ENCODE measurements around the gene KNOP1.

The KNOP1 gene

DNA sequence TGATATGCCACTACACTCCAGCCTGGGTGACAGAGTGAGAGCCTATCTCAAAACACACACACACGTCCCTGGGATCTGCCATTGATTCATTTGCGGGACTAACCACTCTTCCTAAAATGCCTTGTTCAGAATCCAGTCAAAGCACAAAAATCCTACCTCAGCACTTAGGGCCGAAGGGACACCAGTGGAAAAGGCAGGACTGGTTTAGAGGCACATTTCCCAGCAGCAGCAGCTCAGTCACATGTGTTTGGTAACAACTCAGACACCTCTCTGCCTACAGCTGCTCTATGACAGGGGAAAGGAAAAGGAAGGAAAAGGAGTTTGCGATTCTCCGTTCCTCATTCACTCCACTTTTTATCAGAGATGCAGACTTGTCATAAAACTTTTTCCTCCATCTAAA is 12.2 kb downstream of the KNOP1 start:
- DNase-seq, result no peak

DNA sequence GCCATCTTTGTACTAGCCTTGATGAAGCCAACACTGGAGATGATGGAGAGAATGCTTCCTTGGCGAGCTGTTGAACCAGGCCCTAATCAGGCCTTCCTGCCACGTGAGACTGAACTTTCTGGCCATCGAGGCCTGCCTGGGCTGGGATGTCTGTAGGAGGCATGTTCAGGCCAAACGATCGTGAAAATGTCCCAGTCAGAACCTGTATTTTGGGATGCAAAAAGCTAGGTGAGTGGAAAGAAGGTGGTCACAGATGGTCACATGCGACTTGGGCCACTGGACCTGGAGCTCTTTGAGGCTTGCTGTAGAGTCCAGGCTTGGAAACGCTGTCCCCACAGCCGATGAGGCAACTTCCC is 12.9 kb downstream of the KNOP1 start:
- no peak for DNase-seq

DNA sequence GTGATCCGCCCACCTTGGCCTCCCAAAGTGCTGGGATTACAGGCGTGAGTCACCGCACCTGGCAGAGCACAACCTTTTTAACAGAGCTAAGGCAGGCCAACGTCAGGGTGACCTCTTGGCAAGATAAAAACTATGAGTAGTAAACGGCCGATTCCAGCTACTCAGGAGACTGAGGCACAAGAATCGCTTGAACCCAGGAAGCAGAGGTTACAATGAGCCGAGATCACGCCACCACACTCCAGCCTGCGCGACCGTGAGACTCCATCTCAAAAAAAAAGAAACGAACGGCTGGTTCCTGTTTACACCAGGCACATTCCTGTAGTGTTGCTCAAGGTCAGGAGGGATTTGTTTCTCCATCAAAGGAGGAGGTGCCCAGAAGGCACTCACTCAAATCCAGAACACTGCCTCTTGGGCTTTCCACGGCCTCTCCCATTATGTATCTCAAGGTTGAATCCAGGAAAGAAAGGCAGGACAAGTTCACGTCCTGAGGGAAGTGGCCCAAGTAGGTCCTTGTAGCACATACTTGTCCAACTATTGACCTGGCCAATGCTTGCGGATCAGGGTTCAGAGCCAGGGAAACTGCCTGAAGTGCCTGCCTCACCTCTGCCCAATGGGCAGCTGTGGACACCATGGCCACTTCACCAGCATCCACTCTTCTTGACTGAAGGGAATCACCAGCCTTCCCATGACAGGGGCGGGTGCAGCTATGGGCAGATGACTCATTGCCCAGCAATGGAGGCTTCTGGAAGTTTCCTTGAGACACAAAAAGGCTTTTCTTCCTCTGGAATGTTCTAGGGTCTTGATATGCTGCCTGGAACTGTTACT is 13.5 kb downstream of the KNOP1 start:
- no peak for DNase-seq

DNA sequence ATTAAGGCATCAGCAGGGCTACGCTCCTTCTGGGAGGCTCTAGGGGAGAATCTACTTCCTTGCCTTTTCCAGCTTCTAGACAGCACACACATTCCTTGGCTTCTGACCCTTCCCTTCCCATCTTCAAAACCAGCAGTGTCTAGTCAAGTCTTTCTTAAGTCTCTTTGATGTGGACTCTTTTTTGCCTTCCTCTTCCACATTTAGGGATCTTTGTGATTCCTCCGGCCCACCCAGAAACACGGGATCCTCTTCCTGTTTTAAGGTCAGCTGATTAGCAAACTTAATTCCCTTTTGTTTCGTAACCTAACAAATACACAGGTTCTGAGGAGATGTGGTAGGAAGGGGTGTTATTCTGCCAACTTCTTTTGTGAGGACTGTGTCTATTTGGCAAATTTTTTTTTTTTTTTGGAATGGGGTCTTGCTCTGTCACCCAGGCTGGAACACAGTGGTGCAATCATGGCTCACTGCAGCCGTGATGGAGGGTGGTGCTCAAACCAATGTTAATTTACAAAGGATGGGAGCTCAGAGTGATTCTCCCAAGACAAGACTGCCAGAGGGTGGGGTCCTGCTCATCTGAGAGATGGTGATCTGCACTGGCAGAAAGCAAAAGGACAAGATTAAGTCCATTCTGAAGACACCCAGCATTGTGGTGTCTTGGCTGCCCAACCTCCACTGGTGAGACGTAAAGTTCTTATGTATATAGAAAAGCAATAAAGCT is 14.7 kb downstream of the KNOP1 start:
- DNase-seq, result no peak

DNA sequence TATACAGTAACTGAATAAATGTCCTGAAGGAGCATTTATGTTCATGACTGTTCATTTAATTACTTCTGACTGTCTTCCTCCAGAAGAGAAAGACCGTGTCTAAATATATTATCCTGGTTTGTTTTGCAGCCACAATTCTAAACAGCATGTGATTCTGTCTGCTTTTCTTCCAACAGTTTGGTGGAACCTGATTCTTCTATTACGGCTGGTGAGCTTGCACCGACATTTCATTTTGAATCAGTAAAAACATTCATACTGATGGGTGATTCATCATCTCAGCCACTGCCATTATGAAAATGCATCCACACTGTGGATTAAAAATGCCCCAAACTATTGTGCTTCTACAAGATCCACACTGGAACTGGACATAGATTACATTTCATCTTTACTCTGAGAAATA is 16.9 kb downstream of the KNOP1 start:
- DNase-seq, result no peak

DNA sequence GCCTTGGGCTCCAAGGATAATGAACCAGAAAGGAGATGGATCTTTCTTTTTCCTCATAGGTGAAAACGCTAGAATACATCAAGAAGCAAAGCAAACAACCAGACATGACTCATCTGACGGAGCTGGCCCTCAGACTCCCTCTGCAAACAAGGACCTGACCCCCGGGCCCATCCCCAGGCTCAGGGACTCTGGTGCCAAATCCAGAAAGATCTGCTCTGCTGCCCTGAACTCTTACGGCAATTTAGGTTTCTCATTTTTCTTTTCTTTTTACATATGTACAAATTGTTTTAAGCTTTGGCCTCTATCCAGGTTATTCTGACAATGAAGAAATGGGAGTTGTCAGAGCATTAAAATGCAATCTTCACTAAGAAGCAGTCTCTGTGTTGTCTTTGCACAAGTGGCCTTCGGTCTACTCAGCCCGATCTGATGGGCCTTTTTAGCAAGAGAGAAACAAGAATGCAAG is 17.7 kb downstream of the KNOP1 start:
- no peak for DNase-seq

DNA sequence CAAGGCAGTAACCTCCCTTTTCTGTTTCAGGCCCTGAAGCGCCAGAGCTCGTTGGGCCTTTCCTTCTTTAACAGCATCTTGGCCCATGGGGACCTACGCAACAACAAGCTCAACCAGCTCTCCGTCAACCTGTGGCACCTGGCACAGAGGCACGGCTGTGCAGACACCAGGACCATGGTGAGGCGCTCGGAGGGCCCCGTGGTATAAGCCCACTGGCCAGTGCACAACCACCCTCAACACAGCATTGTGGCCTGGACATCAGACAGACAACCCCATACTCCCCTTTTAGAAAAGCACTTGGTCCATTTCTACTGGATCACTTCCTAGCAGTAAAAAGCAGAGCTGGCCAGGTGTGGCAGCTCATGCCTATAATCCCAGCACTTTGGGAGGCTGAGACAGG is 18.6 kb downstream of the KNOP1 start:
- no peak for DNase-seq

DNA sequence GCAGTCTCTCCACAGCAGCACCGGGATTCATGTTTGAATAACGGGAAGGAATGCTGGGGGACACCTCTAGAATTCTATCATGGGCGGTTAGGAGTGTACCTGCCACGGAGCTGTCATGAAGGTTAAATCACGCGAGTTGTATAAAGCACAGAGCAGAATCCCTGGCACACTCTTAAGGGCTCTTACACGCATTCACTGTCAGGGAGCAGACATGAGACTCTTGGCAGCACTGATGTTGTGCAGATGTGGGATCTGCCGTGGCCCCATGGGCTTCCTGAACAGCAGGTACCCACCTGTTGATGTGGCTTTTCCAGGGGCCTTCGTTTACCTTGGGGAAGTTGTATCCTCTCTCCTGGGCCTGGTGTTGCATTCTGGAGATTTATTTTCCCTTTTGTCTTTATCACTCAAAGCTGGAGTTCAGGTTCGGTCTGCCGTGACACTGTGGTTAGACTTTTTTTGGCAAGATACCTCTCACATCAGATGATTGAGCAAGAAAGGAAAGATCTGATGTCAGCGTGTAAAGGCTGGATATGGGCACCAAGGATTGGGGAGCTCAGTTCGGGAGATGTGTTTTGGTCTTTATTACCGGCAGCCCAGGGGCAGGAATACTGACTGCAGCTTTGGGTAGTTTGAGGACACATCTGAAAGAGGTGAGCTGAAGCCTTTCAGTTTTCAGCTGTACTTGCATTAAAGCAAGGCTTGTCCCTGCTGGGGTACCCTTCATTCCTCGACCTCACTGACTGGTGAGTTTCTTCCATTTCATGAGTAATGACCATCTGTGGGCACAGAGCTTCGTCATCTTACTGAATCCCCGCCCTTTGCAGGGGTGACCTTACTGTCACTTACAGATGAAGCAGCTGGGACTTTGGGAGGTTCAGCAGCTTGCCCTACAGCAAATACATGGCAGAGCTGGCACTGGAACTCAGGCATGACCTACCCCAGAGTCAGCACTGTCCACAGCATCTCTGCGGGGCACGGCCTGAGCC is 19.3 kb downstream of the KNOP1 start:
- DNase-seq, result no peak

DNA sequence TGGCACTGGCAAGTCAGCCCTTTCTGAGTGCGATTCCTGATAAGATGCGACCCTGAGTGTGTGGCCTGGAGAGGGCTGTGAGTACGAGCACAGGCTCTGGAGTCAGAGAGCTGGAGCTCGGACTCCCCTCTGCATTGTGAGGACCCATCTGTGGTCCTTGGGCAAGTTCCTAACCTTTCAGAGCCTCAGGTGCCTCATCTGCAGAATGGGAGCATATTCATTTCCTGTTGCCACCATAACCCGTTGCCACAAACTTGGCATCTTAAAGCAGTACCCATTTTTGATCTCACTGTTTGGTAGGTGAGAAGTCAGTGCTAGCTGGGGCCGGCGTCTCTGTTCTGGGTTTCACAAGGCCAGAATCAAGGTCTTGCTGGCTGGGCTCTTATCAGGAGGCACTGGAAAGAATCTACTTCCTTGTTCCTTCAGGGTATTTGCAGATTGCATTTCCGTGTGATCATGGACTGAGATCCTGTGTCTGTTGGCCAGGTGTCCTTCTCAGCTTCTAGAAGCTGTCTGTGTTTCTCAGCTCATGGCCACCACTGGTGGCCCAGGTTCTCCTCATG is 20.2 kb downstream of the KNOP1 start:
- DNase-seq, result no peak

DNA sequence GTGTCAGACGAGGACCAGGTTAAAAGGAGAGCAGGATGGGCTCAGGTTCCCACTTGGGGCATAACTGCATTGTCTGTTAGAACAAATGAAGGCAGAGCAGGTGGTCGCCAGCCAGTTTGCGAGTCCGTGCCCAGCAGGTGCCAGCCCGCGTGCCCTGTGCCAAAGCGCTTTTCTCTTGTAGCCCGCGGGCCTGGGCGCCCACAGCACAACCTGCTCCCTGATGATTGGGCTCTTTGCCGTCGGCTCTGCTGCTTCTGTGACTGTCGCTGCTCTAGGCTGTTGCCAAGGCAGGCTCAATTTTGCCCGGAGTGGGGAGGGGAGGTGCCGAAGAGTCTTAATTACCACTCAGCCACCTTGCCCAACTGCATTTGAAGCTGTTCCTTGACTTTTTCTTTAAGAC is 21.1 kb downstream of the KNOP1 start:
- DNase-seq, result no peak

DNA sequence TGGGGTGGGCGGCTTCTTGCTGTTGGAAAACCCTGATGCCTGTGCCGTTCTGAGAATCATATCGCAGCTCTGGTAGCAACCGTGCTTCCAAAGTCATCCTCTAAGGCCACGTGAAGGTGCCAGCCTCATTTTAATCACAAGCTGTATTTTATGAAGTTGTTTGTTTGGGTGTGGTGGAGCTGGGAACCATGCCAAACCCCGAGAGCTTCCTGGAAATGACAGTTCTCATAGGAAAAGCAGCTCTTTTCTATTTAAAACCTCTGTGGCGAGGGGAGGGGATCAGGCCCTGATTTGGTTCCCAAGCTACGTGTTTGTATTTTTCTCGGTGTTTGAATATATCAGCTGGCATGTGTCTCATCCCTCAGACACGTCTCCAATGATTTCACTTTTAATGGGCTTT is 21.7 kb downstream of the KNOP1 start:
- DNase-seq, result peak; percentile 77

DNA sequence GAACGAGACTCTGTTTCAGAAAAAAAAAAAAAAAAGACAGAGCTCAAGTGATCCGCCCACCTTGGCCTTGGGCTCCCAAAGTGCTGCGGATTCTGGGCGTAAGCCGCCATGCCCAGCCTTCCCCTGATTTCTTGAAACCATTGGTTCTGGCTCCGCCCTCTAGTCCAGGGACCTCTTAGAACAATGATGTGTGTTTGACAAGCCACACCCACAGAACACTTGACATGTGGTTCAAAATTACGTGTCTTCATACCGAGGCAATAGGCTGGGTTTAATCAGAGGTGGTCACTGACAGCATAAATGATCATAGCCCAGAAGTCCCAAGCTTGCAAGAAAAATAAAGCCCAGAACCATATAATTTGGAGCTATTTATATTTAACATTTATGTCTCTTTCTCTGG is 23.0 kb downstream of the KNOP1 start:
- peak; percentile 40 for DNase-seq

DNA sequence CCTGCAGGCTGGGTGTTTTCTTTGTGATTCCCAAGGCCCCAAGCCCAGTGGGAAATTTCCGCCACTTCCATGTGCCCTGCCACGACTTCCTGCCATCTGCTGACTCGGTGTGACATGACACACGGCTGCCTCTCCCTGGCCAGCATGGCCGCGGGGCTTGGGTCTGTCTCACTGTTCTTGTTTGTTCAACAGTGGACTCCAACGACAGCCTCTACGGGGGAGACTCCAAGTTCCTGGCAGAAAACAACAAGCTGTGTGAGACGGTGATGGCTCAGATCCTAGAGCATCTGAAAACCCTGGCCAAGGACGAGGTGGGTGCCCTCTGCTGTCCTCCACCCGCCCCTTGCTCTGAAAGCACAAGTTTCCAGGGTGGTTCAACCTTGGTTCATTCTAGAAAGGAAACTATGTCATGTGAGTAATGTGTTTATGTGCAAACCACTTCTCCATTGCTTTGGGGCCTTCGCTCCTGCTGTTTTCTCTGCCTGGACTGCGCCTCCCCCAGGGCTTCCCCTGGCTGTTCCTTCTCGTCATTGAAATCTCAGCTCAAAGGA is 26.8 kb downstream of the KNOP1 start:
- no peak for DNase-seq

DNA sequence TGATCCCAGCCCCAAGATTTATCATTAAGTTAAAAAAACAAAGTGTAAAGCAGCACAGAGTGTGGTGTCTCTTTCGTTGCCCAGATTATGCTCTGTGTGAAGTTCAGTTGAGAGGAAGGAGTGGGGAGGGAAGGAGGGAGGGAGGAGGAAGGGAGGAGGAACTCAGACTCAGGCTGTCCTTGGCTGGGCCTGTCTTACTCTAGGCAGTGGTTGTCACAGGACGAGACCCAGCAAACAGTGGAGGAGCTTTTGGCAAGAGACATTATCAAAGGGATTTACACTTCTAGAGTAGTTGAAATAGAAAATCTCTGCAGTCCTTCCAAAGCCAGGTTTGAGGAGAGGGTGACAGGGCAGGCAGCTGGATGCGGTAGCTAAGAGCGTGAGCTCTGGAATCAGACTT is 27.8 kb downstream of the KNOP1 start:
- no peak for DNase-seq

DNA sequence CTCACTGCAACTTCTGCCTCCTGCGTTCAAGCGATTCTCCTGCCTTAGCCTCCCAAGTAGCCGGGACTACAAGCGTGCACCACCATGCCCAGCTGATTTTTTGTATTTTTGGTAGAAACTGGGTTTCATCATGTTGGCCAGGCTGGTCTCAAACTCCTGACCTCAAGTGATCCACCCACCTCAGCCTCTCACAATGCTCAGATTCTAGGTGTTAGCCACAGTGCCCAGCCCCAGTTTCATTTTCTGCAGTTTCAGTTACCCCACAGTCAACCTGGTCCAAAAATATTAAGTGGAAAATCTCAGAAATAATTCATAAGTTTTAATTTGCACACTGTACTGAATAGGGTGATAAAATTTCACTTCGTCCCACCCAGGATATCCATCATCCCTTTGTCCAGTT is 28.7 kb downstream of the KNOP1 start:
- no peak for DNase-seq

DNA sequence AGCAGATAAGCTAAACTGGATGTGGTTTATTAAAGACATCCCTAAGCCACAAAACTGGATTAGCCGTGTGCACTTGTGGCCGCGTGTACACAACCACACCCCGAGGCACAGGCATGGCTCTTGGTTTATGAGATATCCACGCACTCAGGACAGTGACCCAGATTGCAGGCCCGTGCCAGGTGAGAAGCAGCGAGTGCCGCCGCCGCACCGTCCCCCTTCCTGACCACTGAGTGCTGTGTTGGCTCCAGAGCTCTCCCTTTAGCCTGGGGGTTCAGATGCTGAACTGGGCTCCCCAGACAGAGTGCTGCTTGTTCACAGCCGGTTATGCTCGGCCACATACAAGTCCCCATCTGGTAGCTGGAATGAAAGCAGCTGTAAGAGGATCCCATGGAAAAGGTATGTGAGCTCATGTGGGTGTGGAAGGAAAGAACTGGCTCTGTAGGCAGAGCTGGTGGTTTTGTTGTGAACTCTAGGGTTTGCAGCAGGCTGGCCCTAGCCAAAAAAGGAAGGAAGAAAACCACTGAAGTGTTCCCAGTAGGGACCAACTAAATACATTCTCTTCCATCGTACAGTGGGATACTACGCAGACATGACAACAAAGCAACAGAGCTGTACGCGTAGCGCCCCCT is 29.5 kb downstream of the KNOP1 start:
- no peak for DNase-seq

DNA sequence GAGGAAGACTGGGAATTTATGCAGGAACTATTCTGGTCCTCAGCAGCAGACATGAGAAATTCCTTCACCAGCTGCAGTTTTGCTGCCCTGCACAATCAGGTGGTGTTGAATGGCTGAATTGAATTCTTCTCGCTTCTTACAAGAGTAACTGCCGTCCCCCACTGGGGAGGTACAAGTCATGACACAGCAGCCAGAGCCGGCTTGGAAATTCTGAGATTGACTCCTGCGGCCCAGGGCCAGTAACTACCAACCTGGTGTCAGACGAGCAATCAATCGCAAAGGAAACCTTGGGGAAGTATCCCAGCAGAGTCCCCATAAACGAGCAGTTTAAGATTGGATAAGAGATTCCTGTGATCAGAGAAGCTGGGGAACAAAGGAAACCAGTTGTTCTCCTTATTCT is 30.7 kb downstream of the KNOP1 start:
- DNase-seq, result no peak

DNA sequence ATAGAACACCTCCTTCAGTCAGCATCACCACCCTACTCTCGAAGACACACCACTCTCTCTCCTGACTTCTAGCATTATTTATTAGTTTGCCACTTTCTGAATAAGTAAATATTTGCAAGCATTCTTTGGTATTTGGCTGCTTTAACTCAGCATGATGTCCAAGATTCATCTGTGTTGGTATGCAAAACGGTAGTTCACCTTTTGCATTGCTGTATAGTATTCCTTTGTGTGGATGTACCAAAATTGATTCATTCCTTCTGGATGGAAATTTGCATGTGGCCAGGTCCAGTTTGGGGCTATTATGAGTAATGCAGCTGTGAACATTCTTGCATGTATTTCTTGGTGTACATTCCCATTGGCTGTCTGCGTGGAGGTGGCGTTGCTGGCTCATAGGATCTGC is 32.9 kb downstream of the KNOP1 start:
- DNase-seq, result no peak

DNA sequence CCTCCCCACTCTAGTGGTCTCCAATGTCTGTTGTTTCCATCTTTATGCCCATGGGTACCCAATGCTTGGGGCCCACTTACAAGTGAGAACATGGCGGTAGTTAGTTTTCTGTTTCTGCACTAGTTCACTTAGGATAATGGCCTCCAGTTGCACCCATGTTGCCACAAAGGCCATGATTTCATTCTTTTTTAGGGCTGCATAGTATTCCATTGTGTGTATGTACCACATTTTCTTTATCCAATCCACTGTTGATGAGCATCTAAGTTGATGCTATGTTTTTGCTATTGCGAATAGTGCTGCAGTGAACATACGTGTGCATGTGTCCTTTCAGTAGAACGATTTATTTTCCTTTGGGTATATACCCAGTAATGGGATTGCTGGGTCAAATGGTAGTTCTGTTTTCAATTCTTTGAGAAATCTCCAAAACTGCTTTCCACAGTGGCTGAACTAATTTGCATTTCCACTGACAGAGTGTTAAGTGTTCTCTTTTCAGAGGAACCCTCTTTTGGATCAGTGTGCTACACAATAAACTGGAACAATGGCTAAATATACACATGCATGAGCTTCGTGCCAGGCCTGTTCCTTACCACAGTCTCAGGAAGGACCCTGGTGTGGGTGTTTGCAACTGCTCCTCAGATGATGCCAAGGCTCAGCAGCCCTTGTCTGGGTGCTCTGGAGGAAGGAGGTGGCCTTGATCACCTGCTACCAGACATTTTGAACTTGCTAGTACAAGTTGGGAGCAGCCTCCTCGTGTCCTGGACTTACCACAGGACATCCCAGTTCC is 34.4 kb downstream of the KNOP1 start:
- no peak for DNase-seq

DNA sequence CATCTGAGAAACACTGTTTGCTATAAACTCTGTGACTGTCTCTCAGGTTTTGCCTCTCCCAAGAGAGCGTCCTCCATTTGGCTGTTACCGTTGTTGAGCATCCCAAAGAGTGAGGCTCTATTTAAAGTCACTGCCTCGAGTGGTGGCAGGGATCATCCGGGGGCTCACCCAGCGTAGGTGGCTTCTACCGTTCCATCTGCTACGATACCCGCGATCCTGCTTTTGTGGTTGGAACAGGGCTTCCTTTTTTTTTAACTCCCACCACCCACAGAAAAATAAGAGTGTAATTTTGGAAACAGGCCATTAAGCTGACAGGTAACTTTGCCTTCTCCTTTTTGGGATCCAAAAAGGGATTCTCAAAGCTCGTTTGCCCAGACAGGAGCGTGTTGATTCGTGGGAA is 36.4 kb downstream of the KNOP1 start:
- no peak for DNase-seq

DNA sequence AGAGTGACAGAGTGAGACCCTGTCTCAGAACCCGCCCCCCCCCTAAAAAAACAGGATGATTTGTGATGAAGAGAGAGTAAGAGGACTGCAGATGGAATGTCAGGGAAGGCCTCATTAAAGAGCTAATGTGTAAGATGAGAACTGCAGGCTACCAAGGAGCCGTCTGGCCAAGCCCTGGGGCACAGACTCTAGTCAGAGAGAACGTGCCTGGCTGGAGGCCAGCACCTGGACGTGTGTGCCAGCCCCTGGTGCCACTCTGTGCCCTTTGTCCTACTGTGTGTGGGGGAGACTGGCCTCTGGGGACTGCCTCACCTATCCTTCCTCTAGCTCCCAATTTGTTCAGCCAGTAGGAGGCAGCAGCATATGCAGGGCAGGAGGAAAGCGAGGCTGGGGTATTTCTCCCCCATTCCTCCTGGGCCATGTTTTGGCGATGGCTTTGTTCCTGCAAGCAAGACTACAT is 37.1 kb downstream of the KNOP1 start:
- DNase-seq, result no peak

Measured in right hindlimb (tissue), 1 donor.